GM12872 (cell line): ENCODE data around the gene HIVEP3.

Experiments used
- TF ChIP-seq, protein P1 (sequence below): IDR thresholded peaks from 3 replicates; pipeline ENCODE4 v1.5.1; 2011; ENCODE audit warnings: low read depth, mild to moderate bottlenecking, low read length, moderate library complexity; ENCODE audit not compliant: insufficient read depth

Gene HIVEP3

GRCh38 chr1:41900603-41901444, 17.9 kb downstream of the HIVEP3 start:
- TF ChIP-seq, protein P1, sequence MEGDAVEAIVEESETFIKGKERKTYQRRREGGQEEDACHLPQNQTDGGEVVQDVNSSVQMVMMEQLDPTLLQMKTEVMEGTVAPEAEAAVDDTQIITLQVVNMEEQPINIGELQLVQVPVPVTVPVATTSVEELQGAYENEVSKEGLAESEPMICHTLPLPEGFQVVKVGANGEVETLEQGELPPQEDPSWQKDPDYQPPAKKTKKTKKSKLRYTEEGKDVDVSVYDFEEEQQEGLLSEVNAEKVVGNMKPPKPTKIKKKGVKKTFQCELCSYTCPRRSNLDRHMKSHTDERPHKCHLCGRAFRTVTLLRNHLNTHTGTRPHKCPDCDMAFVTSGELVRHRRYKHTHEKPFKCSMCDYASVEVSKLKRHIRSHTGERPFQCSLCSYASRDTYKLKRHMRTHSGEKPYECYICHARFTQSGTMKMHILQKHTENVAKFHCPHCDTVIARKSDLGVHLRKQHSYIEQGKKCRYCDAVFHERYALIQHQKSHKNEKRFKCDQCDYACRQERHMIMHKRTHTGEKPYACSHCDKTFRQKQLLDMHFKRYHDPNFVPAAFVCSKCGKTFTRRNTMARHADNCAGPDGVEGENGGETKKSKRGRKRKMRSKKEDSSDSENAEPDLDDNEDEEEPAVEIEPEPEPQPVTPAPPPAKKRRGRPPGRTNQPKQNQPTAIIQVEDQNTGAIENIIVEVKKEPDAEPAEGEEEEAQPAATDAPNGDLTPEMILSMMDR = no peak

DNA sequence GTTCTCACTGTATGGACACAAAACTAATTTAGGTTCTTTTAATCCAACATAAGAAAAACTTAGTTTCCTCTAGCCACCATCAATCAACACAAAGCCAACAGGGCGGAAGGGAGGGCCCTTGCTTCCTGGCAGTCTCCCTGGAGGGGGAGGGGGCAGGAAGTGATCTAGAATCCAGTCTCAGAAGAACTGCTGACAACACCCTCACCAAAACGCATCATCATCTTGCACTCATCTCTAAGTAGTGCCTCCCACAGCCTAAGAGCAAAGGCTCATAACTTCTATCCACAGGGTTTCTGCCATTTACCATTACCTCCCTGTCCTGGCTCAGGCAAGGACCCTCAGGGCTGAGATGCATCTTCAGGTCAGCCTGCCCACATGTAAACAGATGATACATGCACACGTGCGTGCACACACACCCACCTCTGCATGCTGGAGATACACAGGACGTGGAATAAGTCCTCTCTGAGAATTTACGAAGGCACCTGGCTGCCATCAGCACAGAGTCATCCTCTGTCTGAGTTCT, 20.5 kb downstream of the HIVEP3 start:
- TF ChIP-seq, protein P1 = no peak

GRCh38 chr1:41895552-41895951, 23.2 kb downstream of the HIVEP3 start:
- TF ChIP-seq, protein P1 = no peak

DNA sequence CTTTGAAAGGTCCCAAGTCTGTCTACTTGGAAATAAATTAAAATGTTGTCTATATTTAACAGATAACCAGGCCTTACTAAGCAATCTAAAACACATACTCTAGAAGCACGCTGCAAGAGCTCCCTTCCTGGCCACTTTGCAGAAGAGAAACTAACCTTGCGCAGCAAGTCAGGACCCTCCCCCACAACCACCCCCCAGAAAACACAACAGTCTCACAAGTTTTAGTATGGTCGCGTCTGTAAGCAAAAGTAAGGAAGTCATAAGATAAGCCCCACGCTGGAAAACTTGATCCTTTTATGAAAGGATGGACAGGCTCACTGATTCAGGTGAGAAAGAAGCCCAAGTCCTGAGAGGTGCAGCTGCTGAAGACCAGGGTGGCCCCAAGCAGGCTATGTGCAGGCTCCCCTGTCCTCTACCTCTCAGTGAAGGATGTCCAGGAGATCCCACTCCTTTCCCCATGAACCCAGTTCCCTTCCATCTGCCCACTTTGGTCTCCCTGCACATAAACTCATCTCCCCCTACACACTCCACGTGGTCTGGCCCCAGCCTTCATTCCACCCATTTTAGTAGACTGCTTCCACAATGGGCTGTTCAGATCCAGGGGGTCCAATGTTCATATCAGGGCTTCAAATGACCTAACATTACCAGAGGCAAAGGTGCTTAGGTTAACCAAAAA, 23.8 kb downstream of the HIVEP3 start:
- TF ChIP-seq, protein P1 = no peak

DNA sequence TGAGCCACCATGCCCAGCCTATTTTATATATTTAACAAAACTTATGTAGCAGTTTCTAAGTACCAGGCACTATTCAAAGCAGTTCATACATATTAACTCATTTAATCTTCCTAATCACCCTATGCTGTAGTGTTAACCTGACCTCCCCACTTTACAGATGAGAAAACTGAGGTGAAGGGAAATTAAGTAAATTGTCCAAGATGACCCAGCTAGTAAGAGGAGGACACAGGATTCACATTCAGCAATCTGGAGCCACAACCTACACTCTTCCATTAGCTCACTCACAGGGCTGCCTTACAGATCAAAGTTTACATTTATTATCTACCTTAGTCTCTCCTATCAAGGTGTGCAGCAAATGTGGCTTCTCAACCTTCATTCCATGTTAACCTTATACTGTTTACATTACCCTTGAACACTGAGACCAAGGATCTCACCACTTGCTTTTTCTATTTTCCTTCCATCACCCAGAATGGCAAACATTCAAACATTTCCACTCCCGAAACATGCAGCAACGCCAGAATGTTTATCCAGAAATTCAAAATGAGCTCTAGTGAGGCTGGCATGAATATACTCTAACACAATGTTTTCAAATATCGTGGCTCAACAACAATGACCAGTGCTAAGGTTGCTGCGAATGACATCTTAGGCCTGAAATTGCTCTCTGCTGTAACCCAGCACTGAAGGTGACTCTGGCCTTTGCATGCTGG, 24.5 kb downstream of the HIVEP3 start:
- TF ChIP-seq, protein P1 = no peak

GRCh38 chr1:41892301-41892781, 26.4 kb downstream of the HIVEP3 start:
- TF ChIP-seq, protein P1 = no peak
